COLO829 (cell line): ENCODE measurements around the gene ABCA4.

Experiments
- DNase-seq: peaks from one replicate; pipeline ENCODE4 v3.0.0; 2012; ENCODE audit warnings: low spot score

Gene ABCA4

GRCh38 chr1:94122201-94122970 is 1.4 kb upstream of the ABCA4 start:
- no peak for DNase-seq

DNA sequence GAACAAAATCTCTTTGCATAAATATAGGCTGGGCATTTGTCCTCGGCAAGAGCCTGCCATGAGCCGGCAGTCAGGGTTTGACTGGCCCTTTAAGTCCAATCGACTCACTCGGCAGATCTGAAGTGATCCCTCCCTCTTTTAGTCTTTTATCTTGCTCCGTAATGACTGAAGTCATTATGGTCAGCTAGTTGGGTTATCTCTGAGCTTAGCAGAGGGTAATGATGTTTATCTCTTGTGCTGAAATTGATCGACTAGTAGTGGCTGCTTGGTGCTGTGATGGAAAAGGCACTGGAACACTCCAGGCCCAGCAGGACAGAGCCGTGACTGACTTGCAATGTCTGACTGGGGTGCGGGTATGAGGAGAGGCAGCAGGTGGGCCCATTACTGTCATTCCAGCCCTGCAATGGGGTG is 468 bp upstream of the ABCA4 start:
- no peak for DNase-seq

- DNase-seq, result no peak
Observed at GRCh38 chr1:94120570-94120901, 412 bp downstream of the ABCA4 start.

GRCh38 chr1:94119796-94120569 is 965 bp downstream of the ABCA4 start:
- no peak for DNase-seq

GRCh38 chr1:94119306-94119705 is 1.6 kb downstream of the ABCA4 start:
- no peak for DNase-seq

- DNase-seq, result no peak
Observed at GRCh38 chr1:94118471-94118870, 2.5 kb downstream of the ABCA4 start.

DNA sequence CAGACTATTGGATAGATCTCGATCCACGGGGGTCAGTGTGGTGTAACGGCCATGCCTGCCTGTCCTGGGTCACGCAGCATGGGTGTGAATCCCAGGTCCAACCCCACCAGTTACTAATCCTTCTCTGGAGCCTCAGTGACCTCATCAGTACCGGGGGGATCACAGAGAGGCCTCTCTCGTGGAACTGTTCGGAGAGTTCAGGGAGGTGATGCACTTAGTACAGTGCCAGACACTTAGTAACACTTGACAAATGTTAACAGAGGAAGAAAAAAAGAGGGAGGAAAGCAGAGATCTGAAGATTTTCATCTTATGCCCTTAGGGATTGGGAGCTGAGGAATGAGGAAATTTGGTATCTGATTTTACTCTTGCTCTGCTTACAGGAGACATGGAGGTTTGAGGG is 2.9 kb downstream of the ABCA4 start:
- DNase-seq, result no peak

- no peak for DNase-seq
Observed at GRCh38 chr1:94117259-94117851, 3.6 kb downstream of the ABCA4 start.

DNA sequence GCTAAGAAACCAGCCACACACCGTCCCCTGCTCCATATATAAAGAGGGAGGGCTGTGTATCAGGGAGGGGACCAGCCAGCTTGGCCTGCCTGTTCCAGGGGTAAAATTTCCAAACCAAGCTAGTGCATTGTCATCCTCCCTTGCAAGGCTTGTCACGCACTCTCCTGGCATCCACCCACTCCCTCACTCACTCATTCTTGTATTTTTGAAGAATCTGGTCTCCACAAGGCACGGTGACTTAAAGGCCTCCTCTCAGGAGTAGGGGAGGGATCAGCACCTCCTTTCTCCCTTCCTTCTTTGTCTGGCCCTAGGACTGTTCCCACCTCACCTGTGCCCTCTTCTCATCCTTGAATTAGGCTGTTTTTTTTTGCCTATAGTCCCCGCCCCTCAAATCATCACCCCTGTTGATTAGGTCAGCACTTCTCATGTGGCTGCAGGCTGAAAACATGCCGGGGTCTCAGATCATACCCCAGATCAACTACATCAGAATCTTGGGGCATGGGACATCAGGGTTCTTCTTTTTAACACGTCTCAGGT is 5.0 kb downstream of the ABCA4 start:
- DNase-seq, result no peak

- no peak for DNase-seq
Observed at GRCh38 chr1:94115254-94115899, 5.6 kb downstream of the ABCA4 start.

GRCh38 chr1:94113589-94114226 is 7.2 kb downstream of the ABCA4 start:
- DNase-seq, result no peak

GRCh38 chr1:94111879-94112278 is 9.1 kb downstream of the ABCA4 start:
- no peak for DNase-seq

GRCh38 chr1:94110946-94111740 is 9.8 kb downstream of the ABCA4 start:
- no peak for DNase-seq

GRCh38 chr1:94110021-94110761 is 10.8 kb downstream of the ABCA4 start:
- DNase-seq, result no peak

- no peak for DNase-seq
Observed at GRCh38 chr1:94109478-94109877, 11.5 kb downstream of the ABCA4 start.

DNA sequence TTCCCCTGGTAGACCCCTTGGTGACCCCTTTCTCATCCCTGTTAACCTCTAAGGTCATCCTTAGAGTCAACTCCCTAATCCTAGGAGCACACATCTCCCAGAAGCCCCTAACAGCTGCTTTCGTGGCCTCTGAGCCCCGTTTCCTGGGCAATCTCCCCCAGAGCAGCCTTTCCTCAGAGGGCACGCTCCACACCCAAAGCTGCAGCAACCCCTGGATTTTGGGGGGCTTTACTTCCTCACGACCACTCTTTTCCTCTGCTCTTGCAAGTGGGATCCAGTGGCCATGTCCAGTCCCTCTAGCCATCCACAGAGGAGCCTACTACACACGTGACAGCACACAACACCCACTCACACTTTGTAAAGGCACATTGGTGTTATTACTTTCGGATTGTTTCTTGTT is 13.8 kb downstream of the ABCA4 start:
- DNase-seq, result no peak

DNA sequence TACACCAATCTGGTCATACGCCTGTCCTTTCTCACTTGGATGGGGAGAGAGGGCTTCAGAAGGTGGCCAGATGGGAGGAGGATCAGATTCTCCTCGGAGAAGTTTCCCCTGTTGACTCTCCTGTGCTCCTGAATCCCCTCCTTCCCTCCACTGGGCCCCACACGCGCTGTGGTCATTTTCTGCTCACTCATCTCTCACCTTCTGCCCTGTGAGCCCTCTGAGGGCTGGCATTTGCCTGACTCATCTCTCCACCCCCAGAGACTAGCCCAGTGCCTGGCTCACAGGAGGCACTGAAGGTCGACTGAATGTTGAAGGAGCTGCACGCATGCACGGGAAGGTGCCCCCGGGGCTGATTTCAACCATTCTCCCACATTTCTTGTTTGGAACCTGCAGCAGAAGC is 14.2 kb downstream of the ABCA4 start:
- no peak for DNase-seq

GRCh38 chr1:94105957-94106529 is 14.9 kb downstream of the ABCA4 start:
- no peak for DNase-seq

GRCh38 chr1:94105581-94105952 is 15.4 kb downstream of the ABCA4 start:
- no peak for DNase-seq
